Endothelial cell of umbilical vein (primary cell): ENCODE results near the gene STK32A. TPM values are rescaled to one million over a fixed set of nuclear protein-coding genes. Genes with fewer than 3 reads are reported as not detected.

Source experiments
- BruUV-seq: library from RNA; stranded (reverse); fragments of 400-500 nt; replicated peaks from 2 replicates; lab custom pipeline; 2021; lab: Mats Ljungman, UMichigan
- CTCF ChIA-PET: fragments of 300-600, 350-600 bp; sonication (Branson Sonifier 250); formaldehyde crosslinking; loops from one replicate; lab custom pipeline; 2021; ENCODE audit warnings: antibody characterized with exemption, inconsistent platforms; lab: Charles Lee
- POLR2A ChIA-PET: fragments of 300-600, 350-600 bp; sonication (Branson Sonifier 250); formaldehyde crosslinking; loops from one replicate; lab custom pipeline; 2021; ENCODE audit warnings: antibody characterized with exemption, inconsistent platforms; lab: Charles Lee
- DNase-seq: peaks from one replicate; pipeline ENCODE4 v3.0.0-alpha.2; 2011; ENCODE audit warnings: low read depth, low spot score
- FAIRE-seq: peaks from 2 replicates; lab custom pipeline; 2011; peaks lifted over from hg19 to GRCh38; lab: Jason Lieb, UNC
- H2AFZ ChIP-seq: 2 replicates; pipeline ENCODE4 v1.6.0; 2012; ENCODE audit warnings: low read depth, low read length, control low read depth, inconsistent platforms
- H3K27ac ChIP-seq: 2 replicates; pipeline ENCODE4 v1.5.1; 2011; ENCODE audit warnings: low read depth, mild to moderate bottlenecking, control low read depth, low read length, moderate library complexity; ENCODE audit not compliant: insufficient read depth
- H3K27me3 ChIP-seq, 2 experiments: 2 replicates each; pipeline versions ENCODE4 v1.6.0 to v1.6.1; 2011; ENCODE audit warnings: low read length in 2 of 2, mixed read lengths in 1 of 2; ENCODE audit not compliant: control insufficient read depth in 2 of 2, insufficient read depth in 2 of 2
- H3K36me3 ChIP-seq, 2 experiments: 2 replicates in 1 of 2; 3 replicates in 1 of 2; pipeline ENCODE4 v1.5.1; 2011; ENCODE audit warnings: low read length in 2 of 2, mild to moderate bottlenecking in 1 of 2, moderate library complexity in 1 of 2; ENCODE audit not compliant: control insufficient read depth in 2 of 2, insufficient read depth in 2 of 2; ENCODE audit errors: extremely low read depth in 1 of 2
- H3K4me1 ChIP-seq: 3 replicates; pipeline ENCODE4 v1.5.1; 2011; ENCODE audit warnings: mild to moderate bottlenecking, low read length; ENCODE audit not compliant: control insufficient read depth, insufficient read depth; ENCODE audit errors: extremely low read depth
- H3K4me2 ChIP-seq: 2 replicates; pipeline ENCODE4 v1.6.1; 2011; ENCODE audit warnings: low read length, control low read depth, mixed read lengths; ENCODE audit not compliant: insufficient read depth
- H3K4me3 ChIP-seq, 3 experiments: fragments of 200-600 bp in 1 of 3; sonication (generic), shearing (Covaris generic) in 1 of 3; replicated peaks in 1 of 3; 2 replicates each; pipeline ENCODE4 v1.5.1; 2011 to 2016; ENCODE audit warnings: control low read depth in 3 of 3, low read length in 3 of 3, mild to moderate bottlenecking in 2 of 3, inconsistent platforms in 1 of 3, low read depth in 1 of 3, moderate library complexity in 1 of 3; ENCODE audit not compliant: insufficient read depth in 1 of 3
- H3K79me2 ChIP-seq: 2 replicates; pipeline ENCODE4 v1.6.0; 2012; ENCODE audit warnings: low read length, inconsistent platforms; ENCODE audit not compliant: control insufficient read depth, insufficient read depth
- H3K9ac ChIP-seq: replicated peaks from 2 replicates; pipeline ENCODE3; 2011; ENCODE audit warnings: low read length, control low read depth; ENCODE audit not compliant: insufficient read depth; ENCODE audit errors: extremely low read depth
- H3K9me1 ChIP-seq: replicated peaks from 3 replicates; pipeline ENCODE4 v1.6.0; 2011; ENCODE audit warnings: mild to moderate bottlenecking, low read length; ENCODE audit not compliant: control insufficient read depth, insufficient read depth; ENCODE audit errors: extremely low read depth
- H3K9me3 ChIP-seq: replicated peaks from 2 replicates; pipeline ENCODE4 v1.5.1; 2012; ENCODE audit warnings: low read length, inconsistent platforms; ENCODE audit not compliant: control insufficient read depth, insufficient read depth
- H4K20me1 ChIP-seq: replicated peaks from 2 replicates; pipeline ENCODE3; 2011; ENCODE audit warnings: mild to moderate bottlenecking, low read length; ENCODE audit not compliant: control insufficient read depth, insufficient read depth; ENCODE audit errors: extremely low read depth
- CTCF ChIP-seq, 2 donors: IDR thresholded peaks; 1 replicate in 1 of 2; 2 replicates in 1 of 2; pipeline ENCODE4 v1.5.1; 2011; ENCODE audit warnings: low read length in 2 of 2, mild to moderate bottlenecking in 2 of 2, moderate library complexity in 2 of 2, control low read depth in 1 of 2, inconsistent platforms in 1 of 2, low read depth in 1 of 2; ENCODE audit not compliant: insufficient read depth in 1 of 2; ENCODE audit errors: extremely low read depth in 1 of 2
- EZH2 ChIP-seq: IDR thresholded peaks from 2 replicates; pipeline ENCODE4 v1.6.1; 2012; ENCODE audit warnings: borderline replicate concordance, low read depth, mild to moderate bottlenecking, moderate library complexity, low read length, inconsistent platforms; ENCODE audit not compliant: severe bottlenecking
- GATA2 ChIP-seq: IDR thresholded peaks from 2 replicates; pipeline ENCODE4 v1.7.0; 2011; ENCODE audit warnings: low read depth, mild to moderate bottlenecking, moderate library complexity, mixed read lengths, low read length; ENCODE audit not compliant: insufficient read length, insufficient read depth
- JUN ChIP-seq: IDR thresholded peaks from 2 replicates; pipeline ENCODE4 v1.6.1; 2011; ENCODE audit warnings: borderline replicate concordance, low read depth; ENCODE audit not compliant: insufficient read length, insufficient read depth
- POLR2A ChIP-seq: IDR thresholded peaks from 2 replicates; pipeline ENCODE4 v1.6.1; 2012; ENCODE audit warnings: low read depth, mild to moderate bottlenecking, control low read depth, low read length
- POLR2AphosphoS5 ChIP-seq: IDR thresholded peaks from 2 replicates; pipeline ENCODE4 v1.6.1; 2012; ENCODE audit warnings: low read depth, mild to moderate bottlenecking, control low read depth, low read length, moderate library complexity; ENCODE audit not compliant: insufficient read depth
- dilution Hi-C: fragments of 300-500 bp; cut with MboI; formaldehyde crosslinking; loops from one replicate; pipeline ENCODE4 v1.15.0; 2019; ENCODE audit warnings: low sequenced_read_pairs; ENCODE audit not compliant: extremely low pct_ligation_motif_present
- intact Hi-C: fragments of 100-400 bp; cut with micrococcal nuclease; formaldehyde crosslinking; loops from one replicate; pipeline ENCODE4 v1.10.0; 2022
- polyA plus RNA-seq, 4 experiments: library from polyadenylated mRNA; depleted of rRNA in 3 of 4; stranded (reverse) in 3 of 4; unstranded in 1 of 4; fragments of >200 nt; gene quantifications; 2 replicates each; pipeline versions ENCODE4 v1.2.1 to v1.2.3, GENCODE V29; 2011 to 2012; ENCODE audit warnings: missing spikeins in 1 of 4
- total RNA-seq: library from RNA; stranded (reverse); gene quantifications from 2 replicates; pipeline ENCODE4 v1.2.3, GENCODE V29; 2021

STK32A gene
- total and polyA plus RNA-seq, 2 donors (not counting 3 experiments of a cell fraction or from before 2014, with no cell fraction given): not detected

- no peaks in the 10 kb centered on the region for H3K36me3 ChIP-seq
- POLR2A ChIA-PET: no interaction called here
- H2AFZ ChIP-seq: peak overlapping the region; percentile 9
- TF ChIP-seq JUN: no peak
- TF ChIP-seq CTCF (IDR thresholded peaks at IDR 0.05; ENCODE audit: extremely low read depth in 1 of 2, insufficient read depth in 1 of 2, low read depth in 1 of 2, low read length in 2 of 2): peak; percentile 60 to 70
- peak; percentile 46 for DNase-seq
- intact Hi-C loops (loop anchor here (1.0 to 5.0 kb wide), 6 partner anchors 90 to 655 kb away; no protein-coding TSS in a partner anchor), dilution Hi-C loops (no loop called here)
- no peaks in the 10 kb centered on the region for H3K4me1 ChIP-seq
- no peak overlapping the region for H3K4me2 ChIP-seq
- no TSS peak for BruUV-seq
- CTCF ChIA-PET: interaction anchor here (0.5 to 4.2 kb wide), 131 partner anchors 9 to 820 kb away, joined by 3 to 227 read pairs (median 4); partner anchors contain the start of genes GPR151, STK32A and TCERG1
- no peak overlapping the region for H3K9ac ChIP-seq
- no peaks in the 10 kb centered on the region for H3K79me2 ChIP-seq
- no peaks in the 10 kb centered on the region for H4K20me1 ChIP-seq
- peak; percentile 80 for FAIRE-seq
- no peaks in the 10 kb centered on the region for H3K9me3 ChIP-seq
- no peak overlapping the region for H3K27ac ChIP-seq
- peaks cover 0 to 8% of the 10 kb centered on the region in 2 experiments for H3K27me3 ChIP-seq
- no peak overlapping the region for H3K4me3 ChIP-seq
- H3K9me1 ChIP-seq: no peaks in the 10 kb centered on the region
These were observed 46.4 kb upstream of the STK32A start for GRCh38 chr5:147188200-147189108.

GRCh38 chr5:147189109-147189424, 45.8 kb upstream of the STK32A start:
- ChIA-PET POLR2A (no interaction called here), CTCF (interaction anchor here (0.5 to 4.2 kb wide), 127 partner anchors 9 to 821 kb away, joined by 3 to 227 read pairs (median 4); partner anchors contain the start of genes GPR151, STK32A and TCERG1)

More at GRCh38 chr5:147189109-147189424, 45.8 kb upstream of the STK32A start:
- Histone ChIP-seq H3K27me3 (peaks cover 0 to 8% of the 10 kb centered on the region in 2 experiments), H3K36me3 (no peaks in the 10 kb centered on the region), H4K20me1 (no peaks in the 10 kb centered on the region), H3K4me2 (no peak overlapping the region), H3K27ac (no peak overlapping the region), H3K4me3 (no peak overlapping the region), H3K9me3 (no peaks in the 10 kb centered on the region), H3K9ac (no peak overlapping the region), H3K9me1 (no peaks in the 10 kb centered on the region), H3K79me2 (no peaks in the 10 kb centered on the region), H3K4me1 (no peaks in the 10 kb centered on the region), H2AFZ (no peak overlapping the region)
- dilution Hi-C loops (no loop called here), intact Hi-C loops (loop anchor here (1.0 to 5.0 kb wide), 3 partner anchors 222 to 647 kb away; no protein-coding TSS in a partner anchor)
- FAIRE-seq (no peak), DNase-seq (no peak)
- no TSS peak for BruUV-seq
- TF ChIP-seq GATA2: no peak
- TF ChIP-seq POLR2AphosphoS5: no peak
- TF ChIP-seq EZH2: no peak
- TF ChIP-seq POLR2A: no peak
